HG03095 (cell line): ENCODE measurements around the gene SERPINA4.

Experiments
- ATAC-seq: cut with Tn5 transposase; IDR thresholded peaks from one replicate; pipeline ENCODE4 v1.9.1; 2021; ENCODE audit warnings: moderate library complexity; ENCODE audit not compliant: unreplicated experiment

Gene SERPINA4

DNA sequence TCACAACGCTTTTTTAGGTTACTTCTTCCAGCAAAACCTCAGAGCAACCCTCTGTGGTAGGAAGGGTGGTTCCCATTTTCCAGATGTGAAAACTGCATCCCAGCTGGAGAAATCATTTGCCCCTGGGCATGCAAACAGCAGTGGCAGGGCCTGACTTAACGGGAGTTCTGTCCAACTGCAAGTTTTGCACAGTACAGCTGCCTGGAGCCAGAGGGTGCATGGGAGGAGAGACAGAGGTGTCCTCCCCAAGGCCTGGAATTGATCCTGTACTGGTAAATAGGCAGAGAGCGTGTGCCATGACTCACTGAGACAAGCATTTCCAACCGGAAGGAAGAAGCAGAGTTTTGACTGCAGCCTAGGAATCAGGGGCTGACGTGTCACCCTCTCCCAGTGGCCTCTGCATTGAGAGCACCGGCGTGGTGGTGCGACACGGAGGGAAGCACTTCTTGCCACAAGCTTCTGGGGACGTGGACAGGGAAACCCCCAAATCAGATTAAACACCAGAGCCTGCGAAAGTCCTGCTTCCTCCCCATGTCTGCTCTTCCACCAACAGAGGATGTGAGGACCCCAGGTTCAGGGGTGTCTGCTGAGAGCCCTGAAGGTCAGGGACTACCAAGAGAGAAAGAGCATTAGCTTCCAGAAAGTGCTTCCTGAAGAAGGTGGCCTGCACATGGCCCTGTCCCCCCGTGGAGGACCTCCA lies 19.0 kb upstream of the SERPINA4 start:
- no peak for ATAC-seq

DNA sequence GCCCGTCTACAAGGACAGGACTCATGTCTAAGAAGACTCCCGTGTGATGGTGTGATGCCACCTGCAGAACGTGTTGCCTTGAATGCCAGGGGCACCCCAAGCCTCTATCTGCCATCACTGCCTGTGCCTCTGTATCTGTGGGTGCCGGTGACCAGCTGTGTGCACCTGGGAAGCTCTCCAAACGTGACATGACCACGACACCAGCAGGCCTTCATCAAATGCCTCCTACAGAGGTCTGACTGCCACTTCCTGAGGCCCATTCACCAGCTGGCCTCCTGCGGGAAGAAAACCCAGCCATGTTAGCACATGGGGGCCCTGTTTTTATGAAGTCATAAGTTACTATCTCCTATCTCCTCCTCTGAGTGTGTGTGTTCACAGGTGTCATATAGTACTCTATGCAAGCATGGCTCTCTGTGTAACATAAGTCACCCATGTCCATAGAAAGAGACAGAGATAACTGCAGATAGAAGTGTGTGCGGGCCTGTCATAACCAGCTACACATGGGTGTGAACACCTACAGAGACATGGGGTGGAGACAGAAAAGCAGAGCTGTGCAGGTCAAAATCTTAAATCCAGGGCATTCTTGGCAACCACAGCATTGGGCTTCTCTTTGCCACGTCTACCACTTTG lies 18.3 kb upstream of the SERPINA4 start:
- ATAC-seq, result no peak

DNA sequence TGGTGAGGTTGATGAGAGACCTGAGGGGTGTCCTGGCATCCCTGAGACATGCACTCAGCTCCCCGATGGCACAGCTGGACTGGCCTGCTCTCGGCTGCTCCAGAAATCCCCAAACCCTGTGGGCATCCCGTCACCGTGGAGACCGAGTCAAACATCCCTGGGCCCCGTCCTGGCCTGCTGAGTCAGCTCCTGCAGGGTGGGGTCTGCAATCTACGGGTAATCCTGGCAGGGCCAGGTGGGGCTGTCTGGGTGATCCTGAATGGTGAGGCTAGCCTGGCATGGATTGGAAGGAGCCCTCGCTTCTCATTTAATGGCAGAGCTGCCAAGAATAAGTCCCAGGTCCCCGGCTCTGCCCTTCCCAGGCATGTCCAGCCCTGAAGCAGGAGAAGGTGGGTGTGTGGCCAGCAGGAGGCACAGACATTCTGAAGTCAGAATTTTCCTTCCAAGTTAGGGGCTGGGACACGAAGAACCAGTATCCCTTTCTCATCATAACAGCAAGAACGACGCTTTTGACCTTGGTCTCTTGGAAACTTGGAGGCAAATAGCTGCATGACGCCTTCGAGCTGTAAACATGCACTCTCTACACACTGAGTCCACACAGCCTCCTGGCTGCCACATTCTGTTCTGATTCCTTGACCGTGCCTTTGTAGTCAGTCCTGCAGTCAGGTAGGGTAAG lies 17.7 kb upstream of the SERPINA4 start:
- no peak for ATAC-seq

DNA sequence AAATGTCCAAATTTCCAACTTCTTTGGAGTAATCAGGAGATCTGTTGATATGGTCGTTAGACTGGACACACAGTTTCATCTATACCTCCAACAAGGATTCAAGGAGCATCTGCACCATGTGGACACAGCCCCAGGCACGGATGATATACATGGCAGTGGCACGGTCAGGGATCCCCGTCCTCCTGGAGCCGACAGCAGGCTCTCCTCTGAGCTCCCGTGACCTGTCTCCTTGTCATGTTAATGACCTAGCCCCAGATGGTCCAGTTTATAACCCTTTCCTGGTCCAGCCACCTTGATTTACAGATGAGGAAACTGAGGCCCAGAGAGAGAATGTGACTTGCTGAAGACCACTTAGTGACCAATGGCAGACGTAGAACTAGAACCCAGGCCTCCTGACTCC lies 16.5 kb upstream of the SERPINA4 start:
- ATAC-seq, result no peak

DNA sequence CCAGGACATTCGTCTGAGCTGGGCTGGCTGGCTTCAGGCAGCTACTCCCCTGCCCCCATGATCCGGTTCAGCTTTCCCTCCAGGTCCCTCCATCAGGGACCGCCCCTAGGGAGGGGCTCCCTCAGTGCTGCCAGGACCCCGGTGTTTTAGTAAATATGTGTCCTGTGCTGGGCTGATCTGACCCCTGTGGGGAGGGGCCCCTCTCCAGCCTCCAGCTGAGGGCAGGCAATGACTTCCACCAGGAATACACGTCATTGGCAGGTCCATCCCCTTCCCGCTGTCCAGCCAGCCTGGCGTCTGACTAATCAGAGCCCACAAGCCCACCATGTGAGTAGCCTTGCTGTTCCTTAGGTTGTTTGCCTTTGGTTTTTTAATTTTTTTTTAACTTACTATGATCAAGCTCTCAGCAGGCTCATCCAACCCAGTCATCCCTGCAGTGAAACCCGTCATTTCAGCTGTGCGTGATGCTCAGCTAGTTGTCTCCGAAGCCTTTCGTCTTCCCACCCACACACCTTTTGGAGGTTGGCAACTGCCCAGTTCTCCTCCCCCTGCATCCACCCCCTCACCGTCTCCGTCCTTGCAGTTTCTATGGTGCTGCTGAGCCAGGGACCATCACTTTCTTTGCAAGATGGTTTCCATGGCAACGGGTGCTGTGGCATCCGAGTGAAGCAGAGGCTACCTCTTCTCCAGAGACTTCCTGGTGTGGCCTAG lies 16.0 kb upstream of the SERPINA4 start:
- no peak for ATAC-seq

DNA sequence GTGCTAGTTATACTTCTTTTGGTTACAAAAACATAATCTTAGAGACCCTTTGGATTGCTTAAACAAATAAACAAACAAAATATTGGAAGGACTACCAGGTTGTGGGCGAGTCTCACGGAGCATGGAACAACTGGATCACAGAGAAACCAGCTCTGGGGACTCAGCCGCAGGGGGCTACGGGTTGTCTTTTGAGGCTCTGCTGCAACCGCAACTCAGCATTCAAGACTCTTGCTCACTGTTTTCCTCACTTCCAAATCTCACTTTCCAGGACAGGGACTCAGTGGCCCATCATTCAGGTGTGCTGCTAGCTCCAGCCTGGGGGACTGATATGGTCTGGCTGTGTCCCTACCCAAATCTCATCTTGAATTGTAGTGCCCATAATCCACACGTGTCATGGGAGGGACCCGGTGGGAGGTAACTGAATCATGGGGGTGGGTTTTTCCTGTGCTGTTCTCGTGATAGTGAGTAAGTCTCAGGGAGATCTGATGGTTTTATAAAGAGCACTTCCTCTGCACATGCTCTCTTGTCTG lies 14.0 kb upstream of the SERPINA4 start:
- no peak for ATAC-seq

DNA sequence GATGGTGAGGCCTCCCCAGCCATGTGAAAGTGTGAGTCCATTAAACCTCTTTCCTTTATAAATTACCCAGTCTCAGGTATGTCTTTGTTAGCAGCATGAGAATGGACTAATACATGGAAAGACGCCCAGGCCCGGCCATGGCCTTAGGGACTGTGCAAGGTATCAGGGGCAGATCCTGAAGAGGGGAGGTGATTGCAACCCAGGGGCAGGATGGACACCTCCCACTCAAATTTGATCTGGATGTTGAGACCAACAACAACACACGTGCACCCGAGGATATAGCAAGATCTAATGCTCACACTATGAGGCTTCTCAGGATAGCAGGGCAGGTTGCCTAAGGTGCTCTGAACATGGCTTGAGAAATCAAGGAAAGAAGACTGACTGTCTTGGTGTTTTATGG lies 13.5 kb upstream of the SERPINA4 start:
- ATAC-seq, result no peak

DNA sequence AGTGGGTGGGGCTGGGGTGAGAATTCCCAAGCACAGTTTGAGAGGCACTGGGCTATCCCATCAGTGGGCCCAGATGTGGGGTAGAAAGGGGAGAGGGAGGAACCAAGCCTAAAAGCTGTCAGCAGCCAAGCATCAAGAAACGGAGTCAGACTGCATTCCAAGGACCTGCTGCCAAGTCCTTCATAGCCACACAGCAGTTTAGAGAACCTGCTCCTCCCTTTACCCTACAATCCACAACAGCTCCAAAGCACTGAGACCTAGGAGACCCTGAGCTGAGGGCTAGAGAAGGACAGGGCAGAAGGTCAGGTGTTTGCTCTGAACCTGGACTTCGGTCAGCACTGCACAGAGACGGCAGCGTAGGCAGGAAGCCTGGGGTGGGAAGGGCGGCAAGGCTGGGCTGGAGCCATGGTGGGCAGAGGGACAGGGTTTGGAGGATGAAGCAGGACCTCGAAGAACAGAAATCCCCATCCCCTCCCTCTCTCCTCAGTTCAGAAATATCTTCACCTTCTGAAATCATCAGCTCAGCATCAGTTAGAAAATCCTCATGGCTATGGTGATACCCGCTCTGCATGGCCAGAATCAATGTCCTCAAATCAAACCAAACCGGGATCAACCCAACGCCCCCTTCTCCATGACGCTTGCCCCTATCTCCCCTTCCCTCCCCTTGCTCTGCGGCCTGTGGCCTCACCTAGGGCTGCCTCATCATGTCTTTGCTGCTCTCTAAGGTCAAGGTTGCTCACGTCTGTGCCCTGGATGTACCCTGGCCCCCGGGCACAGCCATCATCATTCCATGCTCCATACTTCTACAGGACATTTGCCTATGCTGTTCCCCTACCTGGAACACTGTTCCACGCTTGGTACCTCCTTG lies 12.9 kb upstream of the SERPINA4 start:
- ATAC-seq, result no peak

DNA sequence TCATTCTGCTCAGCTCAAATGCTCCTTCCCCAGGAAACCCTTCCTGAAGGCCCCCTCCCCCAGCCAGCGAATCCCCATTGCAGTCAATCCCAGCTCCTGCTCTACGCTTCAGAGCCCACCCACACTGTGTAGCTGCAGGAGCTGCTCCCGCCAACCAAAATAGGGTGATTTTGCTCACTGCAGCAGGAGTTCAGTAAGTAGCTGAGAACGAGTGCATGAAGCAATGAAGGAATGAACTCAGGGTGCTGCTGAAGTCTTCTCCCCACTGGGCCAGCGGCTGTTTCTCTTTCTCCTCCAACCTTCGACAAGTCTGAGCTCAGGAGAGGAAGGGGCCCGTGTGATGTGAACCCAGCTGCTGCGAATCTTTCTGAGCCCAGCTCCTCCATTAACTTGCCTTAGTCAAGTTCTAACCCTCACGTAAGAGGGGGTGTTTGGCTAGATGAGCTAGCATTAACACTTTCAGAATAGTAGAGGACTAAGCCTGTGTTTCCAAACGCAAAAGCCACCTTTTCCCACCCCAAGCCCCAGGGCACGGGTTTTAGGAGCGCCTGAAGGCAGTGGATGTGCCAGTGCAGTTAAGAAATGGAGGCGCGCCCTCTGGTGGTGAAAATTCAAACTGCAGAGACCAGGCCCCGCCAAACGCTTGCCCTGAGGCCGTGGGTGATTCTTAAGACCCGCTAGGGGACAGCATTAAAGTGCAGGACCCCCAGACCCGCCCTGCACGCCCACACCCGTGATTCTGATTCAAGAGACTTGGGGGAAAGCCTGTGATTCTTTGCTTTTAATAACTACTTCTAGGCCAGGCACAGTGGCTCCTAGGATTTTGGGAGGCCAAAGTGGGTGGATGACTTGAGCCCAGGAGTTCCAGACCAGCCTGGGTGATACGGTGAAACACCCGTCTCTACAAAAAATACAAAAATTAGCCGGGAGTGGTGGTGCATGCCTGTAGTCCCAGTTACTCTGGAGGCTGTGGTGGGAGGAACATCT lies 11.9 kb upstream of the SERPINA4 start:
- no peak for ATAC-seq

DNA sequence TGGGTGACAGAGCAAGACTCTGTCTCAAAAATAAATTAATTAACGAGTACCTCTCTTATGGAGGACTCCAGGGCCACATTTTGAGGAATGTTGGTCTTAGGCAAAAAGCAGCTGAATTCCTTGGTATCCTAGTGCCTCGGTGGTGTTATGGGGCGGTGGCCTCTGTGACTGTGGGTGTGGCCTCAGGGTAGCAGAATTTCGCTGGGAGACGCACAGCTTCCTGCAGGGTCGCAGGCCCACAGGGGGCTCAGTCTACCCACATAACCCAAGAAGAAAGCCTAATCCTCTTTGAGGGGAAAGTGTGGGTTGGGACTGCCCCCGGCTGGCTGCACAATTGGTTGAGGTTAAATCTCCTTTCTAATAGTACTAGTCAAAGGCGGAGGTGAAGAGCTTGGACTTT lies 11.2 kb upstream of the SERPINA4 start:
- no peak for ATAC-seq

DNA sequence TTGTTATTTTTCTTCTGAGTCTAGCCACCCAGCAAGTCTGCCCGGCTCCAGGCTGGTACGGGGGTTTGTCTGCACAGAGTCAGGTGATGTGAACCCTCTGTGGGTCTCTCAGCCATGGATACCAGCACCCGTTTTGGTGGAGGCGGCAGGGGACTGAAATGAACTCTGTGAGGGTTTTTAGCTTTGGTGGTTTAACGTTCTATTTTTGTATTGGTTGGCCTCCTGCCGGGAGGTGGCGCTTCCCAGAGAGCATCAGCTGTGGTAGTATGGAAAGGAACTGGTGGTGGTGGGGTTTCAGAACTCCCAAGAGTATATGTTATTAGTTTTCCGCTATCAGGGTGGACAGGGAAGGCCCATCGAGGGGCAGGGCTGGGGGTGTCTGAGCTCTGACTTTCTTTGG lies 5.3 kb upstream of the SERPINA4 start:
- ATAC-seq, result no peak

DNA sequence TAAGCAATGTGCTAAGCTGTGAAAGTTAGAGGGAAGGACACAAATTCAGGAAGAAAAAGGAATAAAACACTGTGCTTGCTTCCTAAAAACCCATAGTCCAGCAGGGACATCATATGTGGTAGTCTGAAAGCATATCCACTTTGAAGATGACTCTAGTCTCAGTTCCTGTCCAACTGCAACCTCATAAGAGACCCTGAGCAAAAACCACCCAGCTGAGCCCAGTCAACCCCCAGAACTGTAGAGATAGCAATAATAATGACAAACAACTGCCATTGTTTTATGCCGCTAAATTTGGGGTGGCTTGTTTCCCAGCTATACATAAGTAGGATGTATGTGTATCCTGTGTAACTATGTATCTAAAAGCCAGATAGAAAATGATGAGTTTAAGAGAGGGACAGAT lies 3.9 kb upstream of the SERPINA4 start:
- no peak for ATAC-seq

DNA sequence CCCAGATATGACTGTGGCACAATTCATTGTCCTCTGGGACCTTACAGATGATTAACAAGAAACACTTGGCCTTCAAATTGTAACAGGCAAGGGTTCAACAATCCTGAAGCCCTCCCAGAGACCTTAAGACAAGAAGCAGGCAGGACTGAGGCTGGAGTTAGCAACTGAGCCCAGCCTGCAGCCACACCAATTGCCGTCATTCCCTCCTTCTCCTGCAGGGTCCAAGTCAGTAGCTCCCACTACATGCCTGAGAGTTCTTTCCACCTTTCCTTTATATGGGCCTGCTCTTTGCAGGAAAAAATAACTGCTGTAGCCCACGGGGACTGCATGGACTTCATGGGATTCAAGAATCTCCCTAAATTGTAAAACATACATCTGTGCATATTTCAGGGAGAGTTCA lies 2.4 kb upstream of the SERPINA4 start:
- no peak for ATAC-seq

DNA sequence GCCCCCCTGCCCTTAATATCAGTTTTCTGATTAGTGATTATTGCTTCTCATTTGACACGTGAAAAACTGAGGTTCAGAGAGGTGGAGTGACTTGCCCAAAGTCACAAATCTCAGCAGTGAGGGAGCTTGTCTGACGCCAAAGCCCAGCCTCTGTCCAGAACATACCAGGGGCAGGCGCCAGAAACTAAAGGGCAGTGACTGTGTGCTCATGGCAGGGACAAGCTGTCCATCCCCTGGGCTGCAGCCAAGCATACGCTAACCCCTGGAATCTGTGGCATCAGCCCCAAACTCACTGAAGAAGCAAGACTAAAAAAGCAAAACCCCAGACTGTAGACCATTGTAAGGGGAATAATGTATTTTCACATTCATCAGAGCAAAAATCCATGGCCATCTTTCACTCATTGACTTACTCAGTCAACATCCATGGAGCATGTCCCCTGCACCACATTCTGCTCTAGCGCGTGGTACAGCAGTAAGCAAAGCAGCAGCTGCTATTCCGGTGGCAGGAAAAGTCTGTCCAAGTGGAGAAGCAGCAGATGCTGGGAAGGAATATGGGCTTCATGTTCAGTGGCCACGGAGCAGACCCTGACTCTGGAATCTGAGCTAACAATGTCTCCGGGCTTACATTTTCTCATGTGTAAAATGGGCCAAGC lies 1.5 kb upstream of the SERPINA4 start:
- ATAC-seq, result no peak

DNA sequence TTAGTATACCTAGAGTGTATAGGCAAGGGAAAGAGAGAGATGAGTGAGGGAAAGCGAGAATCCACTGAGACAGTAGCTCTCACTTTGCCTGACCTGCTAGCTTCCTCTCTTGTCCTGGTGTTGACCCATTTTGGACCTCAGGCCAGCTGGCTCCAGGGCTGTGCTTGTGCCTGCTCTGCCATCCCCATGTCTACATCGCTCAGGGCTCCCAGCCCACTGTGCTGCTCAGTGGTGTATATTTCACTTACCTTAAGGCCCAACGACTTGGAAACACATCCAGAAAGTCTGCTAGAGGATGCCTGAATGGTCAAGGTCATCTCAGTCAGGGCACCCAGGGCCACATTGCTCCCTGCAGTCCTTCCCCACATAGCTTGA lies 964 bp upstream of the SERPINA4 start:
- ATAC-seq, result no peak

DNA sequence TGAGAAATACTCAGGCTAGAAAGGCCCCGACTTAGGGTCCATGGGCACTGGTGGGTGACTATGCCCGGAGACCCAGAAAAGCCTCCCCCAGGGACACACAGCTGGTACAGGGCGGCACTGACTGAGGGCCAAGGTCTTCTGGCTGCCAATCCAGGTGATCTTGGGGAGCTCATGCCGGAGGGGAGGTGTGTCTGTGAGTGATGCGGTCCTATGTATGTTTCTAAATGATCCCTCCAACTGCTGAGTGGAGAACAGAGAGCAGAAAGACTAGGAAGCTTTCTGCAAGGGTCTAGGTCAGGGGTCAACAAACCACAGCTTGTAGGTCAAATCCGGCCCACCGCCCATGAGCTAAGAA lies 391 bp downstream of the SERPINA4 start:
- no peak for ATAC-seq

DNA sequence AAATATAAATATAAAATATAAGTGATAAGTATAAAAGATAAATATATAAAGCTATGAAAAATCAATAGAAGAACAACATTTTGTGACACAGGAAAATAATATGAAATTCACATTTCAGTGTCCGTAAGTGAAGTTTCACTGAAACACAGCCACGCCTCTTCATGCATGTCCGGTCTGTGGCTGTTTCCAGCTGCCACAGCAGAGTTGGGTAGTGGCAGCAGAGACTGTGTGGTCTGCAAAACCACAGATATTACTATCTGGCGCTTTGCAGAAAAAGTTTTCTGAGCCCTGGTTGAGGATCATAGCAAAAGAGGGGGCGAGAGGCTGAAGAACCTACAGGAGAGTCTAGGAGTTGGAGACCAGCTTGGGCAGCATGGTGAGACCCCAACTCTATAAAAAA lies 780 bp downstream of the SERPINA4 start:
- ATAC-seq, result no peak

DNA sequence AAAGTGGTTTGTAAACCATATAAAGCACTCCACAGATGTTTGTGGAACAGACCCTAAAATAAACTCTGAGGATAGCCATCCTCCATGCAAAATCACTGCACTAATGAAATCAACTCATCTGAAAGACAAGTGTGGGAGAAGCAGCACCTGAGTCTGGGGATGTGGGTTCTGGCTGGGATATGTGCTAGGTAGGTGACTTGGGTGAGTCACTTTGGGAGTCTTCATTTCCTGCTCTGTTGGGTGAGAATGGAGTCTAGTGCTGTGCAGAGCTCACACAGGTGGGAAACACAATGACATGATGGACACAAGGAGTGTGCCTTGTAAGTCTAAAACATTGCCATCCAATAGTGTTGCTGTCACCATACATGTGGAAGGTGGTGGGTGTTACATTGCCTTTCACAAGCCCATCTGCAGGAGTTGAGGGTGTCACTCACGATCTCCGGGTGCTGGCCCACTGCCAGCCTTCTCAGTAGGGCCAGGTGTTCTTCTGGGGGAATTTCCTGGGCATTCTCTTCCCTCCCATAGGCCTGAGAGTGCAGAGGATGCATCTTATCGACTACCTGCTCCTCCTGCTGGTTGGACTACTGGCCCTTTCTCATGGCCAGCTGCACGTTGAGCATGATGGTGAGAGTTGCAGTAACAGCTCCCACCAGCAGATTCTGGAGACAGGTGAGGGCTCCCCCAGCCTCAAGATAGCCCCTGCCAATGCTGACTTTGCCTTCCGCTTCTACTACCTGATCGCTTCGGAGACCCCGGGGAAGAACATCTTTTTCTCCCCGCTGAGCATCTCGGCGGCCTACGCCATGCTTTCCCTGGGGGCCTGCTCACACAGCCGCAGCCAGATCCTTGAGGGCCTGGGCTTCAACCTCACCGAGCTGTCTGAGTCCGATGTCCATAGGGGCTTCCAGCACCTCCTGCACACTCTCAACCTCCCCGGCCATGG lies 2.0 kb downstream of the SERPINA4 start:
- no peak for ATAC-seq
